Stimulated activated naive CD8-positive, alpha-beta T cell treated with anti-CD3 and anti-CD28 coated beads, Interleukin-15, Interleukin-2, amounts not matched to agents 100 ng/mL and 50 ng/mL, for 24 hours (primary cell): Measurements from ENCODE around the gene RIMS4.

Experiments used
- H3K27ac Mint-ChIP-seq: one replicate; pipeline ENCODE4 v1.8.0; 2021; ENCODE audit warnings: mild to moderate bottlenecking, mixed read lengths
- H3K27me3 Mint-ChIP-seq: one replicate; pipeline ENCODE4 v1.8.0; 2021; ENCODE audit warnings: mixed read lengths
- H3K36me3 Mint-ChIP-seq: one replicate; pipeline ENCODE4 v1.8.0; 2021; ENCODE audit warnings: low read depth, mixed read lengths
- H3K4me1 Mint-ChIP-seq: one replicate; pipeline ENCODE4 v1.8.0; 2021; ENCODE audit warnings: low read depth, mixed read lengths
- H3K4me3 Mint-ChIP-seq: one replicate; pipeline ENCODE4 v1.8.0; 2021; ENCODE audit warnings: mild to moderate bottlenecking, mixed read lengths
- H3K9me3 Mint-ChIP-seq: one replicate; pipeline ENCODE4 v1.8.0; 2021; ENCODE audit warnings: mixed read lengths

Gene RIMS4

DNA sequence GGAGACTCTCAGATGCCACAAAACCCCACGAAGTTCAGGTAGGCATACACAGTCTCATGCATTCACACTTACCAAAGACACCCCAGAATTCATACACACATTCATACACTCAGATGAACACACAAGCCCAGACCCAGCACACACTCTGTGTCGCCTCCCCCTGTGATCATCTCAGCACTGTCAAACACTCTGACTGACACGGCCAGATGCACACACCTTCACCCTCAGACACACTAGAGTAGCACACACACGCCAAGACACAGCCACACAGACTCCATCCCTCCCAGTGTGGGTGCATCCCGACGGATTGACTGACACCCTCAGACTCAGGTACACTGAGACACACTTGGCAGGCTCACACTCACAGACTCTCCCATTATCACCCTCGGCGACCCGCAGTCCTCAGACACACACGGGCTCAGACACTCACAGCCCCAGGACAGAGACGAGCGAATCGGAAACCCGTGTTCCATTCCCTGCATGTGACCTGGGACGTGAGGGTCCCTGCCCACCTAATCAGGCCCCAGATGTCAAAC lies 872 bp upstream of the RIMS4 start:
- H3K4me3 Mint-ChIP-seq: peak overlapping the region; percentile 63
- no peak overlapping the region for H3K27ac Mint-ChIP-seq
- no peaks in the 10 kb centered on the region for H3K36me3 Mint-ChIP-seq
- peaks cover 6% of the 10 kb centered on the region for H3K4me1 Mint-ChIP-seq
- H3K9me3 Mint-ChIP-seq: no peaks in the 10 kb centered on the region
- peaks cover 55% of the 10 kb centered on the region for H3K27me3 Mint-ChIP-seq

DNA sequence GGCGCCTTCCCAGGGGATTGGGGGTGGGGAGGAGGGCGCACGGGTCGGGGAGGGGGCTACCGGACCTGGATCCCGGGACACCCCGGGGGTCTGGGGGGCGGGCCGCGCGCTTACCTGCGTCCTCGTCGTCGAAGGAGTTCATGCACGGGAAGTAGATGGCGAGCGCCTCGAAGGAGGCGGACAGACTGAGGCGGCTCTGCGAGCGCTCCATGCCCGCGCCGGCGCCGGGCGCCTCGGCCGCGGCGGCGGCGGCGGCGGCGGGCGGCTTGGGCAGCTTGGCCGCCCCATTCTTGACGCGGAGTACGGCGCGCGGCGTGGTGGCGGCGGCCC lies 320 bp downstream of the RIMS4 start:
- Mint-ChIP-seq H3K4me1 (peaks cover 6% of the 10 kb centered on the region), H3K27ac (no peak overlapping the region), H3K4me3 (no peak overlapping the region), H3K9me3 (no peaks in the 10 kb centered on the region), H3K27me3 (peaks cover 55% of the 10 kb centered on the region), H3K36me3 (no peaks in the 10 kb centered on the region)

DNA sequence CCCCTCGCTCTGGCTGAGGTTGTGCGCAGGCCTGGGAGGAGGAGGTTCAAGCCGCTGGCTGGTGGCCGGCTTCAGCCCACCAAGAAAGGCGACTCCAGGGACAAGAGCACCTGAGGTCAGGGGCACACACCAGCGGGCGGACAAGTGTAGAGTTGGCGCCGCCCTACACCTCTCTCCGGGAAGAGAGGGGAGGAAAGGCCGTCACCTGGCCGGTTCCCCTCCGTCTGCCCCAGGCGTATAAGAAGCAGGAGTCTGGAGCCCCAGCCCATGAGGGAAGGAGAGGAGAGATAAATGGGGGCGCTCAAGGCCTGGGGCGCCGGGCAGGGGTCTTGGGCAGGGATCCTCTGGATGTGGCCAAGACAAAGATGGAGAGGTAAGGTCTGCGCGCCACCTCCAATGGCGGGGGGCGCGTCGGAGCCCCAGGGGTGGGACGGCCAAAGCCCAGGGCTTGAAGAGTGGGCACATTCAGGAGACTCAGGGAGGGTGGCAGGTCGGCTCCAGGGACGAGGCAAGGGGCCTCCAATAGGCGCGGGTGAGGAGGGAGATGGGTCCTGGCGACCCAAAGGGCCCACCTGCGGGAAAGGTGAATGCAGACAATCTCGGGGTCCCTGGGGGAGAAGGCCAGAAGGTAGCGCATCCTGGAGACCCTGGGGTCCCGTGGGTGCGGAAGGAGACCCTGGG lies 826 bp downstream of the RIMS4 start:
- H3K36me3 Mint-ChIP-seq: no peaks in the 10 kb centered on the region
- no peak overlapping the region for H3K27ac Mint-ChIP-seq
- H3K9me3 Mint-ChIP-seq: no peaks in the 10 kb centered on the region
- H3K4me1 Mint-ChIP-seq: peaks cover 6% of the 10 kb centered on the region
- H3K27me3 Mint-ChIP-seq: peaks cover 57% of the 10 kb centered on the region
- H3K4me3 Mint-ChIP-seq: no peak overlapping the region

DNA sequence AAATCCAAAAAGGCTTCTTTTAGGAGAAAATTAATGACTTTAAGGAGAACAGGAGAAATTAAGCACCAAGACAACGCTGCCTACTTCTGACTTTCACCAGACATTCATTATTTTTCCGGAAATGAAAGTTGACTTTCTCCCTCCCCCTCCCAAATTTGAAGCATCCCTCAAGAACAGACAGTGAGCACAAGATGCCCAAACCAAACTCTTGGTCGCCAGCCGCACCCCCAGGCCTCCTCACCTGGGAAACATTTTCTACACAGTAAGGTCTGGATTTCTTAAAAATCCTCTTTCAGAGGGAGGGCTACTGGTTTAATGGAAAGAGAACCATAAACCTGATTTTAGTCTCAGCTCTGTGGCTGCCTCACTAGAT lies 2.7 kb downstream of the RIMS4 start:
- Mint-ChIP-seq H3K36me3 (no peaks in the 10 kb centered on the region), H3K27ac (no peak overlapping the region), H3K4me3 (no peak overlapping the region), H3K27me3 (peaks cover 53% of the 10 kb centered on the region), H3K9me3 (no peaks in the 10 kb centered on the region), H3K4me1 (peaks cover 6% of the 10 kb centered on the region)

DNA sequence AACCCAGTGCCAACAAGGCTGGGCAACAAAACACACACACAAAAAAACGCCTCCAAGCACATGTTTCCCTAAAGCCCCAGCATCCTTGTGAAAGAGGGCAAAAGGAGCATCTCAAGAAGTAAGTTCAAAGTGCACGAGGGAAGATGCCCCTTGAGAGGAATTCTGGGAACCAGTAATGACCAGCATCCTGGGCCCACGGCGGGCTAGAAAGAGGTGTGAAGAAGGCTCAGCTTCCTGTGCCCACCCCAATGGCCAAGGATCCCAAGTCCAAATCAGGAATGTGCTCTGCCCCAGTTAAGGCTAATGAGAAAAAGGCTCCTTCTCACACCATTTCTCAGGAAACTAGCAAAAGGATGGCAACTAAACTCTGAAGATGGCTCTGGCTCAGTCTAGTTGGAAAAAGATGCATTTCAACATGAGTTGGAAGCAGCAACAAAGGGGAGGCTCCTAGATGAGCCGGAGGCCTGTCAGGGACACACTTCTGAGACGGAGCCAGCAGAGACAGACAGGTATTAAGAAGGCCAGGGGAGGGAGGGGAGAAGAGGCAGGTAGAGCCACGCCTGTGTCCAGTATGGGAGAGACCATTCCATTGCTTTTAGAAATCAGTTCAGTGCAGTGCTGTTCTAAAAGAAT lies 3.2 kb downstream of the RIMS4 start:
- peaks cover 6% of the 10 kb centered on the region for H3K4me1 Mint-ChIP-seq
- H3K4me3 Mint-ChIP-seq: no peak overlapping the region
- H3K9me3 Mint-ChIP-seq: no peaks in the 10 kb centered on the region
- H3K27me3 Mint-ChIP-seq: peaks cover 51% of the 10 kb centered on the region
- no peaks in the 10 kb centered on the region for H3K36me3 Mint-ChIP-seq
- H3K27ac Mint-ChIP-seq: no peak overlapping the region

DNA sequence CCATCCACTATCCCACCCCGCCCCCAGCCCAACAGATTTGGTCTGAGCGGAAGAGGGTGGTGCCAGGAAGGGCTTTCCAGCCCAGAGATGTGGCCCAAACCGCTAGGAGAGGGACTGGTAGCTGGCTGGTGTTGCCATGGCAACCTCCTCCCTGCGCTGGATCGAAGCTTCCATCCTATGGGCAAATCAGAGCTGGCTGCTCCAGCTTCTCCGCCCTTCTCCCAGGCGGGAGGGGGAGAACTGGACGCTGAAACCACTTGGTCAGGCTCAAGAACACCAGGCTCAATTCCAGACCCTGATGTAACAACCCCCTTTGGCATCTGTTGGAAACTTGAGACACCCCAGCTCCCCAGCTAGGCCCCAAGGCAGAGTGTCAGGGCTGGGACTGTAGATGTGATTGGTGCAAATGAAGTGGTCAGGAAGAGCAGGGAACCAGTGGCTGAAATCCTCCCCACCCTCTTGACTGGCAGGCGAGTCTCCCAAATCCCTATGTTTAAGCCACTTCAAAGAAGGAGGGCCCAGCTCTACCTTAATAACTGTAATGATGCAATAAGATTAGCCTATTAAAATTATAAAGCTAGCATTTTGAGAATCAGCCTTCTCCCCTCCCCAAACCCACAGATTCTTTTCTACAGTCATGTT lies 4.2 kb downstream of the RIMS4 start:
- H3K27ac Mint-ChIP-seq: no peak overlapping the region

DNA sequence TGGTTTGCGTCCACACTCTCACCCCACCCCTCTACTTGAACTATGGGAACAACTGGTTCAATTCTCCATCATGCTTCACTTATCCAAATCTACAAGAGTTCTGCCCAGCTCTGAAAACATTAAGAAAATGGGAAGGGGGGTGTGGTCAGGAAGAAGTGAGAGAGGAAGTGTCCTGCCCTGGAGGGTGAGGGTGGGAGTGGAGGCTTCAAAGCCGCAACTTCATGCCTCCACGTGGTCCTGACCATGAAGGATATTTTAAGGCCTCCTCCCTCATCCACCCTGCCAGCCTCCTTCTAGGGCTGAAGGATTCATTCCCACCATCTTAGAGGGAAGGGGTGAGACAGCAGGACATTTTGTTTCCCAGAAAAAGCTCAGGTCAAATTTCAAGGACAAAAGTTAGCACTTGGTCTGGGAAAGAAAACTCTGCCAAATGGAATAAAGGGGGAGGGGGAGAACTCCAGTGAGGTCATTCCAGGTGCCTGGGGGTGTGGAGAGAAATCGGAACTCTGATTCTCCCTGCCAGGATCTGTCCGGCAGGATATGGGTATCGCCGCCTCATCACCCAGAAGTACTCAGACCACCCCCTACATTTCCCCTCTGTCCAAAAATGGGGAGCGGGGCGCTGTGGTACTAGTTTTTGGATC lies 4.9 kb downstream of the RIMS4 start:
- Mint-ChIP-seq H3K36me3 (no peaks in the 10 kb centered on the region), H3K4me3 (no peak overlapping the region), H3K9me3 (no peaks in the 10 kb centered on the region), H3K27ac (no peak overlapping the region), H3K4me1 (no peaks in the 10 kb centered on the region), H3K27me3 (peaks cover 41% of the 10 kb centered on the region)

More for the DNA sequence above, 4.2 kb downstream of the RIMS4 start:
- Mint-ChIP-seq H3K36me3 (no peaks in the 10 kb centered on the region), H3K4me3 (no peak overlapping the region), H3K4me1 (peaks cover 3% of the 10 kb centered on the region), H3K27me3 (peaks cover 46% of the 10 kb centered on the region), H3K9me3 (no peaks in the 10 kb centered on the region)

DNA sequence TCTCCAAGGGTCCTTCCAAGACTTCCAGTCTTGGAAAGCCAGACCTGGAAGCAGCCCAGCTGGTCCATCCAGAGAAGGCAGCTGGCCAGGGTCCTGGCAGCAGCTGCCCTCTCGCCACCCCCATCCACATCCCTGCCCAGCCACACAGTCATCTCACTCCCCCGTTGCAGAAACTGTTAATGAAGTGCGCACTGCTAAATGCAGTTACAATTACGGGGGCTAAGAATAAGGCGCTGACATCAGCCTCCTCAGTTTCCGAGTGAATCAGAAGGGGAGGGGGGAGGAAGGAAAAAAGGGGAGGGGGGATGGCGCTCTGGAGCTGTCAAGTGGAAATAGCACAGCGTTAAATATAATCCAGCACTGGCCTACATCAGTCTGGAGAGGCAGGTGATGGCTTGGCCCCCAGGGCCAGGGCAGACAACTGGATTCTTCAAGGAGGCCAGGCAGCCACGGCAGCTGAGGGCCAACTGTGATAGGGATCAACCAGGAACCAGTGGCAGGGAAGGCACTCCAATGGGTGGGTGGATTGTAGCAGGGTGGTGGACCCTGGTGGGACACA lies 6.9 kb downstream of the RIMS4 start:
- Mint-ChIP-seq H3K27ac (no peak overlapping the region), H3K36me3 (no peaks in the 10 kb centered on the region), H3K27me3 (peaks cover 29% of the 10 kb centered on the region), H3K4me1 (no peaks in the 10 kb centered on the region), H3K9me3 (no peaks in the 10 kb centered on the region), H3K4me3 (no peak overlapping the region)

DNA sequence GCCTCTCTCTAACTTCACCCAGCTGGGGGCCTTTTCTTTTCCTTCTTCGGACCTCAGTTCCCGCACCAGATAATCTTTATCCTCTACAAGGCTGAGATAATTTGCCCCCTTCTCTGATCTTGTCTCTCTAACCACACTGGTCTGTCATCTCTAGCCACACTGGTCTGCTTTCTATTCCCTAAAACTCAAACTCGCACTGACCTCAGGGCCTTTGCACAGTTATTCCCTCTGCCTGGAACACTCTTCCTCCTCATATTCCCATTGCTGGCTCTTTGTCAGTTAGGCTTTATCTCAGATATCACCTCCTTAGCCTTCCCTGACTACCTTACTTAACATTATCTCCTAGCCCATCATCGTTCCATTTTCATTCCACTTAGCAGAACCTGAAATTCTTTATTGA lies 7.6 kb downstream of the RIMS4 start:
- H3K27me3 Mint-ChIP-seq: peaks cover 22% of the 10 kb centered on the region
- no peak overlapping the region for H3K4me3 Mint-ChIP-seq
- no peak overlapping the region for H3K27ac Mint-ChIP-seq
- H3K4me1 Mint-ChIP-seq: no peaks in the 10 kb centered on the region
- no peaks in the 10 kb centered on the region for H3K36me3 Mint-ChIP-seq
- no peaks in the 10 kb centered on the region for H3K9me3 Mint-ChIP-seq

DNA sequence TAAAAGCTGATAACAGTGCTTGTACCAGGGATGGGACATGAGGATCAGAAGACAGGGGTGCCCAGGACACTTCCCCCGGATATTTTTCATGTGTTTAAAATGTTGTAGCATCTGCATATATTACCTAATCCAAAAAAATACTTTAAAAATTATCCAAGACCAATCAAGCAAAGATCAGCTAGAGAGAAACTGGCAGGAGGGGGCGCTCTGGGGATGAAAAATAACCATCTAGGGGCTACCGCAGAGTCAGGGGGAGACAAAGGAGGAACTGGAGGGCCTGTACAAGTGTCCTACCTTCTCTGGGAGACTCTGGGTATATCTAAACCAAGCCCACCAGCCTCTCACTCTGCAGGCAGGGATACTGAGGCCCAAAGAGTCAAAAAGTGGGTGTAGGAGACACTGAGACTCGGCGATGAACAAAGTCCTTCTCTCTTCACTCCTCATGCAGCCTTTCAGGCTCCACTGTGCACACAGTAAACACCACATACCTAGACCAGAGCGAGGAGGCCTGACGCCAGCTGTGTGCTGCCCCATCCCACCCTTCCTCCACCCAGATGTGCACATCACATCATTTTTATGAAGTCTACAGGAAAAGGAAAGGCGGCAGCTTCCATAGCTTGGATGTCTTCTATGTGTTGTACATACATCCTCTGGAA lies 9.8 kb downstream of the RIMS4 start:
- Mint-ChIP-seq H3K4me3 (no peak overlapping the region), H3K27ac (no peak overlapping the region), H3K36me3 (no peaks in the 10 kb centered on the region), H3K9me3 (no peaks in the 10 kb centered on the region), H3K4me1 (no peaks in the 10 kb centered on the region), H3K27me3 (peaks cover 13% of the 10 kb centered on the region)

DNA sequence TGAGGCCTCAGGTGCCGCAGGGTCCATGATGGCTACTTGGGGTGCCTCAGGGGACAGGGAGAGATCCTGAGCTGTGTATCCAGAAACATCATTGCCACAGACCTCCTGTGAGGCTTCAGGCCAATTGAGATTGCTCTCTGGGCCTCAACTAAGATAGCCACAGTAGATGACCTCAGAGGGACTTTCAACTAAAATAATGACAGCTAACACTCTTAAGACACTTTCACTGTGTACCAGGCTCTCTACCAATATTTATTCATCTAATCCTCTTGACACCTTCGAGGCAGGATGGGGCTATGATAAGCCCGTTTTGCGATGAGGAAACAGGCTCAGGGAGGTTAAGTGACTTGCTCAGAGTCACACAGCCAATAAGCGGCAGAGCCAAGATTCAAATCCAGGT lies 10.7 kb downstream of the RIMS4 start:
- Mint-ChIP-seq H3K9me3 (no peaks in the 10 kb centered on the region), H3K27ac (no peak overlapping the region), H3K36me3 (no peaks in the 10 kb centered on the region), H3K27me3 (peaks cover 12% of the 10 kb centered on the region), H3K4me3 (no peak overlapping the region), H3K4me1 (no peaks in the 10 kb centered on the region)

DNA sequence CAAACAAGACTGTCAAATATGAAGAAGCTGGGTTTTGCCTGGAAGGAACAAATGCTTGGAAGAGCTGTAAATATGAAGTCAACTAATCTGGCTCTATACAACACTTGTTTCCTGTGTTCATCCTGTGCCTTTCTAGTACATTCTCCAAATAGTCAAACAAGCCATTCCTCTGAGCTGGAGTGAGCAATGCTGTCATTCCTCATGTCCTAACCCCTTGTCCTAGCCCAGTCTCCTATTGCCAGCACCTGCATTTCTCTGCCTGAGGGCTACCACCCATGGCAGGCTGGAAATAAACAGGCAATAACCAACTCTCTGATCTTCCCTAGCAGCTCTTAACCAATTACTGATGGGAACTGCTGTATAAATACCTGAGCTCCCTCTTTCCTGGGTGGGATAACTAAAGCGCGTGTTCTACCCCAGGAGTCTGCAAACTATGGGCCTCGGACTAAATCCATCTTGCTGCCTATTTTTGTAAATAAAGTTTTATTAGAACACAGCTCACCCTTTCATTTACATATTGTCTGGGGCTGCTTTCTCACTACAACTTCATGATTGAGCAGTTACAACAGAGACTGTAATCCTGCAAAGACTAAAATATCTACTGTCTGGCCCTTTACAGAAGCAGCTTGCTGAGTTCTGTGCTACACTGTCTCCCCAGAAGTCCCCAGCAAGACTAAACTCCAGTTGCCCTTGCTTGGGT lies 13.4 kb downstream of the RIMS4 start:
- Mint-ChIP-seq H3K9me3 (no peaks in the 10 kb centered on the region), H3K4me1 (no peaks in the 10 kb centered on the region), H3K36me3 (no peaks in the 10 kb centered on the region), H3K27ac (no peak overlapping the region), H3K4me3 (no peak overlapping the region), H3K27me3 (peaks cover 6% of the 10 kb centered on the region)

DNA sequence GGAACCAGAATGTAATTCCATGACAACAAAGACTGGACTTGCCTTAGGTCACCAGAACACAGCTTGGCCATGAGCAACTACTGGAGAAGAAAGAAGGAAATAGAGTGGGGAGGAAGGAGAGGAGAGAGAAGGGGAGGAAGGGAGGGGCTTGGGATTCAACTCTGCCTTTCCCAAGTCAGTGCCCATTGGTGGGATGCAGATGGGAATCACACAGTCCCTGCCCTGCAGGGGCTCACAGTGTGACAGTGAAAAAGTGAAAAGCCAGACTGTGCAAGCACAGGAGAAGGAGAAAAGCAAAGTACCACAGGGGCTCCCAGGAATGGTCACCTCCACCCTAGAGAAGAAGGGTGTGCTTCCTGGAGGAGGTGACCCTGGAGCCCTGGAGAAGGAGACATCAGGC lies 14.0 kb downstream of the RIMS4 start:
- Mint-ChIP-seq H3K9me3 (no peaks in the 10 kb centered on the region), H3K27me3 (peaks cover 6% of the 10 kb centered on the region), H3K4me3 (no peak overlapping the region), H3K4me1 (no peaks in the 10 kb centered on the region), H3K27ac (no peak overlapping the region), H3K36me3 (no peaks in the 10 kb centered on the region)

DNA sequence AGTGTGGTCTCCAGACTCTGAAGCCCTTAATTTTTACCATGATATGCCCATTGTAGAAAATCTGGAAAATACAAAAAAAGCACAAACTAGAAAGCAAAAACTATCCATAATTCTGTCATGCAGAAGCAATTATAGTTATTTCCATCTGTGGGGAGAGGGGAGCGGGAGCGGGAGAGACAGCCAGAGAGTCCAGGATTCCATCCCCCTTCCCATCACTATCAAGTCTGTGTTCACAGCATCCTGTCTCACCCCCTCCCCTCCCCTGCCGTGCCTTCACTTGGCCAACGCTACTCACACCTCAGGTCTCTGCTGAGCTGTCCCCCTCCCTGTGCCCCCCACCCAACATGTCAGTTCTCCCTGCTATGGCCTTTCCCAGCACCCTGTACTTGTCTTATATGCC lies 14.5 kb downstream of the RIMS4 start:
- Mint-ChIP-seq H3K27ac (no peak overlapping the region), H3K9me3 (no peaks in the 10 kb centered on the region), H3K36me3 (no peaks in the 10 kb centered on the region), H3K27me3 (peaks cover 6% of the 10 kb centered on the region), H3K4me1 (no peaks in the 10 kb centered on the region), H3K4me3 (no peak overlapping the region)
